GM23338 (cell line): ENCODE results near the gene FAT4. TPM values are rescaled to one million over a fixed set of nuclear protein-coding genes. Genes with fewer than 3 reads are reported as not detected.

Experiments
- ATAC-seq: fragments of 200-7000 bp; cut with Tn5 transposase; 3 replicates; pipeline ENCODE4 v1.9.1; 2020
- DNase-seq: peaks from one replicate; pipeline ENCODE4 v3.0.0-alpha.2; 2015; ENCODE audit warnings: low spot score
- H2AFZ ChIP-seq: fragments of 200-600 bp; sonication (generic); 2 replicates; pipeline ENCODE4 v1.8.0; 2016; ENCODE audit warnings: antibody characterized with exemption, mild to moderate bottlenecking, moderate library complexity
- H3F3A ChIP-seq: fragments of 200-600 bp; sonication (generic); replicated peaks from 2 replicates; pipeline ENCODE4 v1.8.0; 2017; ENCODE audit warnings: antibody characterized with exemption, mixed run types, low read depth
- H3K27ac ChIP-seq: fragments of 200-600 bp; sonication (generic); 2 replicates; pipeline ENCODE4 v1.6.1; 2016; ENCODE audit warnings: low read depth
- H3K27me3 ChIP-seq: fragments of 200-600 bp; sonication (generic); 2 replicates; pipeline ENCODE4 v1.8.0; 2016; ENCODE audit warnings: mild to moderate bottlenecking, mixed run types, moderate library complexity; ENCODE audit not compliant: insufficient read depth
- H3K36me3 ChIP-seq: fragments of 200-600 bp; sonication (generic); 2 replicates; pipeline ENCODE4 v1.8.0; 2016; ENCODE audit warnings: mild to moderate bottlenecking; ENCODE audit not compliant: insufficient read depth
- H3K4me1 ChIP-seq: fragments of 200-600 bp; sonication (generic); 2 replicates; pipeline ENCODE4 v1.8.0; 2016; ENCODE audit warnings: mild to moderate bottlenecking, moderate library complexity; ENCODE audit not compliant: insufficient read depth
- H3K4me2 ChIP-seq: fragments of 200-600 bp; sonication (generic); 2 replicates; pipeline ENCODE4 v1.7.1; 2017; ENCODE audit warnings: mixed run types
- H3K4me3 ChIP-seq: fragments of 200-600 bp; sonication (generic); 2 replicates; pipeline ENCODE4 v1.6.1; 2016; ENCODE audit warnings: mixed run types
- H3K79me2 ChIP-seq: fragments of 200-600 bp; sonication (generic); replicated peaks from 2 replicates; pipeline ENCODE4 v1.8.0; 2017; ENCODE audit warnings: mild to moderate bottlenecking; ENCODE audit not compliant: insufficient read depth
- H3K9me2 ChIP-seq: fragments of 200-600 bp; sonication (generic); 2 replicates; pipeline ENCODE4 v1.8.0; 2017; ENCODE audit not compliant: insufficient read depth
- H4K20me1 ChIP-seq: fragments of 200-600 bp; sonication (generic); replicated peaks from 2 replicates; pipeline ENCODE4 v1.8.0; 2017; ENCODE audit warnings: mild to moderate bottlenecking; ENCODE audit not compliant: insufficient read depth
- H3K27ac Mint-ChIP-seq: 2 replicates; pipeline ENCODE4 v1.8.0; 2020; ENCODE audit warnings: inconsistent platforms, mild to moderate bottlenecking, moderate library complexity, mixed read lengths
- H3K27me3 Mint-ChIP-seq: 3 replicates; pipeline ENCODE4 v1.8.0; 2022; ENCODE audit warnings: low read depth, mild to moderate bottlenecking, moderate library complexity, mixed read lengths, inconsistent platforms; ENCODE audit not compliant: insufficient read depth, poor library complexity
- H3K36me3 Mint-ChIP-seq: 3 replicates; pipeline ENCODE4 v1.8.0; 2021; ENCODE audit warnings: low read depth, mild to moderate bottlenecking, inconsistent platforms, moderate library complexity, mixed read lengths
- H3K4me1 Mint-ChIP-seq: 3 replicates; pipeline ENCODE4 v1.8.0; 2020; ENCODE audit warnings: mild to moderate bottlenecking, inconsistent platforms, mixed read lengths
- H3K4me3 Mint-ChIP-seq: 3 replicates; pipeline ENCODE4 v1.8.0; 2021; ENCODE audit warnings: moderate library complexity, mild to moderate bottlenecking, inconsistent platforms, mixed read lengths
- H3K9me3 Mint-ChIP-seq: 3 replicates; pipeline ENCODE4 v1.8.0; 2020; ENCODE audit warnings: moderate library complexity, mild to moderate bottlenecking, inconsistent platforms, mixed read lengths
- CREB1 ChIP-seq: fragments of 250-450 bp; sonication (Bioruptor Pico); IDR thresholded peaks from 2 replicates; pipeline ENCODE4 v1.5.0; 2020; ENCODE audit warnings: low read depth, mild to moderate bottlenecking, moderate library complexity
- CTCF ChIP-seq, 2 experiments: fragments of 200-600 bp in 1 of 2; sonication (generic) in 1 of 2; conservative IDR thresholded peaks; 2 replicates each; pipeline versions ENCODE4 v1.5.1 to v1.6.1; 2016 to 2017; ENCODE audit warnings: antibody characterized with exemption in 2 of 2, low read depth in 2 of 2, mild to moderate bottlenecking in 2 of 2, moderate library complexity in 1 of 2
- EZH2 ChIP-seq: fragments of 200-600 bp; sonication (generic); IDR thresholded peaks from one replicate; pipeline ENCODE4 v1.8.0; 2017; ENCODE audit warnings: antibody characterized with exemption, mild to moderate bottlenecking, low read depth; ENCODE audit not compliant: unreplicated experiment
- EZH2phosphoT487 ChIP-seq: fragments of 200-600 bp; sonication (generic); IDR thresholded peaks from one replicate; pipeline ENCODE4 v1.8.1; 2018; ENCODE audit warnings: antibody characterized with exemption; ENCODE audit not compliant: unreplicated experiment
- JUNB ChIP-seq: IDR thresholded peaks from one replicate; pipeline ENCODE4 v1.6.1; 2016; ENCODE audit warnings: antibody characterized with exemption; ENCODE audit not compliant: unreplicated experiment
- NANOG ChIP-seq: IDR thresholded peaks from 2 replicates; pipeline ENCODE4 v1.6.1; 2016; ENCODE audit warnings: antibody characterized with exemption, borderline replicate concordance
- POLR2AphosphoS5 ChIP-seq: IDR thresholded peaks from 2 replicates; pipeline ENCODE4 v1.6.1; 2016; ENCODE audit warnings: antibody characterized with exemption, low read depth
- STAT1 ChIP-seq: IDR thresholded peaks from one replicate; pipeline ENCODE4 v1.6.1; 2016; ENCODE audit warnings: antibody characterized with exemption; ENCODE audit not compliant: unreplicated experiment
- ZNF114 ChIP-seq: fragments of 250-450 bp; sonication (Bioruptor Pico); IDR thresholded peaks from 2 replicates; pipeline ENCODE4 v1.5.0; 2020; ENCODE audit warnings: mild to moderate bottlenecking, moderate library complexity
- ZNF331 ChIP-seq: fragments of 250-450 bp; sonication (Bioruptor Pico); IDR thresholded peaks from 2 replicates; pipeline ENCODE4 v1.5.0; 2020; ENCODE audit warnings: low read depth, mild to moderate bottlenecking, moderate library complexity
- ZNF462 ChIP-seq: fragments of 250-450 bp; sonication (Bioruptor Pico); IDR thresholded peaks from 2 replicates; pipeline ENCODE4 v1.5.0; 2020; ENCODE audit warnings: mild to moderate bottlenecking, moderate library complexity
- polyA plus RNA-seq: library from polyadenylated mRNA; unstranded; fragments of >200 nt; fragmentation: Nextera tagmentation; extraction: Ambion mirVana; gene quantifications from 2 replicates; pipeline ENCODE4 v1.2.1, GENCODE V29; 2016
- total RNA-seq: library from RNA; depleted of rRNA; stranded (reverse); fragments of >200 nt; shearing (Covaris generic); gene quantifications from 2 replicates; pipeline ENCODE4 v1.2.3, GENCODE V29; 2014
- TF ChIP-seq, protein P1 (sequence below): IDR thresholded peaks from one replicate; pipeline ENCODE4 v1.6.1; 2018; ENCODE audit warnings: antibody characterized with exemption; ENCODE audit not compliant: unreplicated experiment
- TF ChIP-seq, protein P2 (sequence below): IDR thresholded peaks from 2 replicates; pipeline ENCODE4 v1.6.1; 2016; ENCODE audit warnings: antibody characterized with exemption

FAT4 gene
- total and polyA plus RNA-seq, 2 experiments from 2014 or later = 0.53 to 6.8 TPM

- Mint-ChIP-seq H3K4me1 (no peaks in the 10 kb centered on the region), H3K9me3 (no peaks in the 10 kb centered on the region), H3K27me3 (no peaks in the 10 kb centered on the region), H3K4me3 (no peak overlapping the region), H3K27ac (no peak overlapping the region), H3K36me3 (no peaks in the 10 kb centered on the region)
- H3K36me3 ChIP-seq = no peaks in the 10 kb centered on the region
- H4K20me1 ChIP-seq = no peaks in the 10 kb centered on the region
- no peaks in the 10 kb centered on the region for H3K9me2 ChIP-seq
- no peaks in the 10 kb centered on the region for H3K27me3 ChIP-seq
- TF ChIP-seq EZH2phosphoT487 (no peak), STAT1 (no peak), ZNF114 (CRISPR knock-in tag) (no peak), ZNF331 (no peak), EZH2 (no peak), POLR2AphosphoS5 (no peak), NANOG (no peak), CREB1 (CRISPR knock-in tag) (no peak), JUNB (no peak), CTCF (conservative IDR thresholded peaks at IDR 0.05; ENCODE audit: low read depth in 2 of 2) (no peak), ZNF462 (CRISPR knock-in tag) (no peak)
- TF ChIP-seq, protein P1, sequence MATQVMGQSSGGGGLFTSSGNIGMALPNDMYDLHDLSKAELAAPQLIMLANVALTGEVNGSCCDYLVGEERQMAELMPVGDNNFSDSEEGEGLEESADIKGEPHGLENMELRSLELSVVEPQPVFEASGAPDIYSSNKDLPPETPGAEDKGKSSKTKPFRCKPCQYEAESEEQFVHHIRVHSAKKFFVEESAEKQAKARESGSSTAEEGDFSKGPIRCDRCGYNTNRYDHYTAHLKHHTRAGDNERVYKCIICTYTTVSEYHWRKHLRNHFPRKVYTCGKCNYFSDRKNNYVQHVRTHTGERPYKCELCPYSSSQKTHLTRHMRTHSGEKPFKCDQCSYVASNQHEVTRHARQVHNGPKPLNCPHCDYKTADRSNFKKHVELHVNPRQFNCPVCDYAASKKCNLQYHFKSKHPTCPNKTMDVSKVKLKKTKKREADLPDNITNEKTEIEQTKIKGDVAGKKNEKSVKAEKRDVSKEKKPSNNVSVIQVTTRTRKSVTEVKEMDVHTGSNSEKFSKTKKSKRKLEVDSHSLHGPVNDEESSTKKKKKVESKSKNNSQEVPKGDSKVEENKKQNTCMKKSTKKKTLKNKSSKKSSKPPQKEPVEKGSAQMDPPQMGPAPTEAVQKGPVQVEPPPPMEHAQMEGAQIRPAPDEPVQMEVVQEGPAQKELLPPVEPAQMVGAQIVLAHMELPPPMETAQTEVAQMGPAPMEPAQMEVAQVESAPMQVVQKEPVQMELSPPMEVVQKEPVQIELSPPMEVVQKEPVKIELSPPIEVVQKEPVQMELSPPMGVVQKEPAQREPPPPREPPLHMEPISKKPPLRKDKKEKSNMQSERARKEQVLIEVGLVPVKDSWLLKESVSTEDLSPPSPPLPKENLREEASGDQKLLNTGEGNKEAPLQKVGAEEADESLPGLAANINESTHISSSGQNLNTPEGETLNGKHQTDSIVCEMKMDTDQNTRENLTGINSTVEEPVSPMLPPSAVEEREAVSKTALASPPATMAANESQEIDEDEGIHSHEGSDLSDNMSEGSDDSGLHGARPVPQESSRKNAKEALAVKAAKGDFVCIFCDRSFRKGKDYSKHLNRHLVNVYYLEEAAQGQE = no peak
- TF ChIP-seq, protein P2, sequence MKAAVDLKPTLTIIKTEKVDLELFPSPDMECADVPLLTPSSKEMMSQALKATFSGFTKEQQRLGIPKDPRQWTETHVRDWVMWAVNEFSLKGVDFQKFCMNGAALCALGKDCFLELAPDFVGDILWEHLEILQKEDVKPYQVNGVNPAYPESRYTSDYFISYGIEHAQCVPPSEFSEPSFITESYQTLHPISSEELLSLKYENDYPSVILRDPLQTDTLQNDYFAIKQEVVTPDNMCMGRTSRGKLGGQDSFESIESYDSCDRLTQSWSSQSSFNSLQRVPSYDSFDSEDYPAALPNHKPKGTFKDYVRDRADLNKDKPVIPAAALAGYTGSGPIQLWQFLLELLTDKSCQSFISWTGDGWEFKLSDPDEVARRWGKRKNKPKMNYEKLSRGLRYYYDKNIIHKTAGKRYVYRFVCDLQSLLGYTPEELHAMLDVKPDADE = no peak
- ATAC-seq (no peak), DNase-seq (no peak)
- H3F3A ChIP-seq = no peaks in the 10 kb centered on the region
- no peak overlapping the region for H3K4me3 ChIP-seq
- H2AFZ ChIP-seq = no peak overlapping the region
- no peak overlapping the region for H3K27ac ChIP-seq
- no peak overlapping the region for H3K4me2 ChIP-seq
- no peaks in the 10 kb centered on the region for H3K4me1 ChIP-seq
- H3K79me2 ChIP-seq = no peaks in the 10 kb centered on the region
Observed at GRCh38 chr4:125303821-125304220, 10.9 kb upstream of the FAT4 start.
